ENCODE measurements around the gene MAP3K6. TPM values are rescaled to one million over a fixed set of nuclear protein-coding genes. Genes with fewer than 3 reads are reported as not detected.

The MAP3K6 gene
- total and polyA plus RNA-seq, 2 of the 13 experiments (the other 11 are each of a cell fraction or from before 2014, with no cell fraction given): 2.7 to 3.2 TPM

DNA sequence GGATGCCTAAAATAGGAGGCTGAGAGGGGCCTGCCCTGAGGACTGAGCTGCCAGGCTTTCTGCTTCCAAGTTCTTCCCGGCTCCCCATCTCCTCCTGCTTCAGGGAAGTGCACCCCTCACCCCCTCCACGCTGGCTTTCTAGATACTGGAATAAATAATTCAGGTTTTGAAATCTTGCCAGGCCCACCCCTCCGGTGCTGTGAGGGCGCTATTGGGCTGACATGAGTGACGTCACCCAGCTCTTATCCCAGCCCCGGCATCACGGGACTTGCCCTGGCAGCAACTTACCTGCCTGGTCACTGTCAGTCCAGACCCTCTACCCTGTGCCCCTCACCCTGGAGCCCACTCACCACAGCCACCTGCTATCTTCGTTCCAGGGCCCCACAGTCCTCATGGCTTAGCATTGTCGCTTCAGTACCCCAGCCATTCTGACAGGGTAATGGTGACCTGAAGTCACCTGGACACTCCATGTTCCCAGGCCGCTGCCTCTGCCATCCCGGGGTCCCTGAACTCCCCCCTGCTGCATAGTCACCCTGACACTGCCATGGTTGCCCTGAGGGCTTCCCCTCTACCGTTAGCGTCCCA, 24.8 kb upstream of the MAP3K6 start:
- no peak for FAIRE-seq
- BruUV-seq (replicated peaks): no TSS peak
- in situ Hi-C loops (cut with HindIII; ENCODE audit: extremely low pct_ligation_motif_present, low pct_unique_long_range_greater_than_20kb): loop anchor here (5.0 kb wide), 4 partner anchors 34 to 279 kb away; no protein-coding TSS in a partner anchor
- intact Hi-C loops (cut with micrococcal nuclease; ENCODE audit: unreplicated experiment): loop anchor here (2.0 to 10.0 kb wide), 2 partner anchors 215 to 273 kb away; no protein-coding TSS in a partner anchor
- WGBS (ENCODE audit: low lambda C conversion rate): 9% methylated on average over 8 of the region's 13 CpGs
- Histone ChIP-seq H3K9me3 (ENCODE audit: low read length) (no peaks in the 10 kb centered on the region), H3K4me3 (replicated peaks in 1 of 3; ENCODE audit: insufficient read depth in 1 of 3, low read depth in 2 of 3, low read length in 3 of 3) (peak overlapping the region; percentile 52 to 85 (median 71)), H3K4me1 (ENCODE audit: insufficient read depth, low read length) (peaks cover 28% of the 10 kb centered on the region), H3K27ac (ENCODE audit: extremely low read length, insufficient read depth, low read length) (no peak overlapping the region), H2AFZ (ENCODE audit: low read length) (no peak overlapping the region), H3K4me2 (ENCODE audit: low read depth, low read length) (peak overlapping the region; percentile 90), H3K79me2 (ENCODE audit: insufficient read depth, low read length) (no peaks in the 10 kb centered on the region), H3K27me3 (ENCODE audit: control insufficient read depth in 1 of 2, insufficient read depth in 2 of 2, low read length in 2 of 2) (no peaks in the 10 kb centered on the region; a peak in 2 of 5 replicates), H3K36me3 (replicated peaks in 1 of 2; ENCODE audit: control insufficient read depth in 1 of 2, insufficient read depth in 2 of 2, low read length in 2 of 2) (no peaks in the 10 kb centered on the region), H4K20me1 (ENCODE audit: insufficient read depth, low read length) (no peaks in the 10 kb centered on the region), H3K9ac (ENCODE audit: insufficient read depth, low read depth, low read length) (peak overlapping the region; percentile 68)
- peak; percentile 3; the same call in 2 of the 3 replicates for ATAC-seq
- no peak for TF ChIP-seq ZNF530 (CRISPR knock-in tag; IDR thresholded peaks at IDR 0.05; ENCODE audit: low read depth)
- TF ChIP-seq, protein P1, sequence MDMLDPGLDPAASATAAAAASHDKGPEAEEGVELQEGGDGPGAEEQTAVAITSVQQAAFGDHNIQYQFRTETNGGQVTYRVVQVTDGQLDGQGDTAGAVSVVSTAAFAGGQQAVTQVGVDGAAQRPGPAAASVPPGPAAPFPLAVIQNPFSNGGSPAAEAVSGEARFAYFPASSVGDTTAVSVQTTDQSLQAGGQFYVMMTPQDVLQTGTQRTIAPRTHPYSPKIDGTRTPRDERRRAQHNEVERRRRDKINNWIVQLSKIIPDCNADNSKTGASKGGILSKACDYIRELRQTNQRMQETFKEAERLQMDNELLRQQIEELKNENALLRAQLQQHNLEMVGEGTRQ (IDR thresholded peaks at IDR 0.05; ENCODE audit: low read depth, low read length): no peak
- TF ChIP-seq, protein P1 (CRISPR knock-in tag; IDR thresholded peaks at IDR 0.05; ENCODE audit: borderline replicate concordance): no peak
- TF ChIP-seq FOXJ3 (CRISPR knock-in tag; IDR thresholded peaks at IDR 0.05; ENCODE audit: borderline replicate concordance): no peak
- no peak for TF ChIP-seq FOXM1 (CRISPR knock-in tag; IDR thresholded peaks at IDR 0.05)
- TF ChIP-seq NFE2L1 (CRISPR knock-in tag; IDR thresholded peaks at IDR 0.05; ENCODE audit: borderline replicate concordance): peak; percentile 29; the same call in 1 of the 2 replicates
- no peak for TF ChIP-seq HCFC1 (IDR thresholded peaks at IDR 0.05; ENCODE audit: low read depth, low read length)
- TF ChIP-seq, protein P2, sequence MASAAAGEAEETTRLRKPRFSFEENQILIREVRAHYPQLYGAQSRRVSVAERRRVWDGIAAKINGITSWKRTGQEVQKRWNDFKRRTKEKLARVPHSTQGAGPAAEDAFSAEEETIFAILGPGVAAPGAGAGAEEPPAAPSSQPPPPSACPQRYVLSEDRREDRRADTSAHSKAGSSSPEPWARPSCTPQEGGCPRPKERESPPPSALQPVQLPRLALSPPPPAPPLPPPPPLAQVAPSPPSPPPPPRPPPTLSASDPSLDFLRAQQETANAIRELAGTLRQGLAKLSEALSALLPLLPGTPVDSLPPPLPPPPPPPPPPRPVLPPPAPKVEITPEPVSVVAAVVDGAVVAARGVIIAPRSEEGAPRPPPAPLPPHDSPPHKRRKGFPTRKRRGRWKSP (CRISPR knock-in tag; IDR thresholded peaks at IDR 0.05): 0 out of 2 replicates have a peak, but pooled peaks have one; percentile 3
- no peak for TF ChIP-seq TOPORS (CRISPR knock-in tag; IDR thresholded peaks at IDR 0.05)
- TF ChIP-seq ZMYM3 (CRISPR knock-in tag; IDR thresholded peaks at IDR 0.05): no peak
- TF ChIP-seq ATF1 (CRISPR knock-in tag; IDR thresholded peaks at IDR 0.05): peak; percentile 19; the same call in 1 of the 2 replicates
- TF ChIP-seq, protein P3, sequence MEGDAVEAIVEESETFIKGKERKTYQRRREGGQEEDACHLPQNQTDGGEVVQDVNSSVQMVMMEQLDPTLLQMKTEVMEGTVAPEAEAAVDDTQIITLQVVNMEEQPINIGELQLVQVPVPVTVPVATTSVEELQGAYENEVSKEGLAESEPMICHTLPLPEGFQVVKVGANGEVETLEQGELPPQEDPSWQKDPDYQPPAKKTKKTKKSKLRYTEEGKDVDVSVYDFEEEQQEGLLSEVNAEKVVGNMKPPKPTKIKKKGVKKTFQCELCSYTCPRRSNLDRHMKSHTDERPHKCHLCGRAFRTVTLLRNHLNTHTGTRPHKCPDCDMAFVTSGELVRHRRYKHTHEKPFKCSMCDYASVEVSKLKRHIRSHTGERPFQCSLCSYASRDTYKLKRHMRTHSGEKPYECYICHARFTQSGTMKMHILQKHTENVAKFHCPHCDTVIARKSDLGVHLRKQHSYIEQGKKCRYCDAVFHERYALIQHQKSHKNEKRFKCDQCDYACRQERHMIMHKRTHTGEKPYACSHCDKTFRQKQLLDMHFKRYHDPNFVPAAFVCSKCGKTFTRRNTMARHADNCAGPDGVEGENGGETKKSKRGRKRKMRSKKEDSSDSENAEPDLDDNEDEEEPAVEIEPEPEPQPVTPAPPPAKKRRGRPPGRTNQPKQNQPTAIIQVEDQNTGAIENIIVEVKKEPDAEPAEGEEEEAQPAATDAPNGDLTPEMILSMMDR (CRISPR knock-in tag; IDR thresholded peaks at IDR 0.05): peak; percentile 32; the same call in 1 of the 2 replicates
- TF ChIP-seq FOSL2 (CRISPR knock-in tag; IDR thresholded peaks at IDR 0.05): 0 out of 2 replicates have a peak, but pooled peaks have one; percentile 10
- TF ChIP-seq ZNF550 (CRISPR knock-in tag; IDR thresholded peaks at IDR 0.05; ENCODE audit: borderline replicate concordance): peak; percentile 43; the same call in 1 of the 2 replicates
- 0 out of 2 replicates have a peak, but pooled peaks have one; percentile 25 for TF ChIP-seq HIVEP1 (CRISPR knock-in tag; IDR thresholded peaks at IDR 0.05)
- TF ChIP-seq CREB1 (IDR thresholded peaks at IDR 0.05): peak; percentile 96
- peak; percentile 78 for TF ChIP-seq CREB1 (CRISPR knock-in tag; IDR thresholded peaks at IDR 0.05)
- no peak for TF ChIP-seq BCL6 (CRISPR knock-in tag; IDR thresholded peaks at IDR 0.05)
- peak; percentile 95 for TF ChIP-seq ATF7 (IDR thresholded peaks at IDR 0.05)
- peak; percentile 46; the same call in 1 of the 2 replicates for TF ChIP-seq ATF7 (CRISPR knock-in tag; IDR thresholded peaks at IDR 0.05)
- ChIA-PET CTCF (ENCODE audit: low intra/inter-chr PET ratio, low total read pairs) (interaction anchor here (2.2 kb wide), 1 partner anchor 91 kb away, joined by 7 read pairs; no protein-coding TSS in a partner anchor), POLR2A (interaction anchor here (0.8 to 1.0 kb wide), 2 partner anchors 212 to 216 kb away, joined by 3 to 4 read pairs; no protein-coding TSS in a partner anchor)
- peak; percentile 29 for DNase-seq (ENCODE audit: low spot score)
